Activated T-helper 17 cell treated with anti-CD3 and anti-CD28 coated beads, Interleukin-2, amount 50 U/mL, for 72 hours (primary cell): ENCODE results near the gene HARBI1. TPM values are rescaled to one million over a fixed set of nuclear protein-coding genes. Genes with fewer than 3 reads are reported as not detected.
"Not testable (repeated sequence)": the region's sequence is repeated elsewhere in the genome, so short reads cannot be mapped to it uniquely, and the experiment has no call there.

Source experiments
- ATAC-seq: fragments of 150-1000 bp; cut with Tn5 transposase; replicated peaks from 2 replicates; pipeline ENCODE4 v1.10.0; 2021; ENCODE audit warnings: mild to moderate bottlenecking, moderate library complexity
- H3K27ac Mint-ChIP-seq: one replicate; pipeline ENCODE4 v1.8.0; 2022; ENCODE audit warnings: mixed read lengths
- H3K27me3 Mint-ChIP-seq: one replicate; pipeline ENCODE4 v1.8.0; 2022; ENCODE audit warnings: mixed read lengths
- H3K36me3 Mint-ChIP-seq: one replicate; pipeline ENCODE4 v1.8.0; 2022; ENCODE audit warnings: low read depth, mild to moderate bottlenecking, mixed read lengths
- H3K4me1 Mint-ChIP-seq: one replicate; pipeline ENCODE4 v1.8.0; 2022; ENCODE audit warnings: mixed read lengths
- H3K4me3 Mint-ChIP-seq: one replicate; pipeline ENCODE4 v1.8.0; 2022; ENCODE audit warnings: mild to moderate bottlenecking, mixed read lengths
- H3K9me3 Mint-ChIP-seq: one replicate; pipeline ENCODE4 v1.8.0; 2022; ENCODE audit warnings: mixed read lengths
- total RNA-seq, 2 donors: library from RNA; stranded (reverse); gene quantifications; one replicate each; pipeline ENCODE4 v1.2.3, GENCODE V29; 2022

The HARBI1 gene
- total RNA-seq, 2 donors from 2014 or later = 2.4 to 4.6 TPM

GRCh38 chr11:46594785-46595184, 22.2 kb downstream of the HARBI1 start:
- Mint-ChIP-seq H3K9me3 (no peaks in the 10 kb centered on the region), H3K27me3 (no peaks in the 10 kb centered on the region), H3K27ac (no peak overlapping the region)

GRCh38 chr11:46594374-46594700, 22.7 kb downstream of the HARBI1 start:
- Mint-ChIP-seq H3K4me3 (peak overlapping the region; percentile 95), H3K27me3 (no peaks in the 10 kb centered on the region), H3K27ac (peak overlapping the region; percentile 94), H3K36me3 (peaks cover 8% of the 10 kb centered on the region), H3K9me3 (no peaks in the 10 kb centered on the region), H3K4me1 (peaks cover 15% of the 10 kb centered on the region)
- ATAC-seq = no peak

More at GRCh38 chr11:46594785-46595184, 22.2 kb downstream of the HARBI1 start:
- peaks cover 8% of the 10 kb centered on the region for H3K36me3 Mint-ChIP-seq
- H3K4me1 Mint-ChIP-seq = peaks cover 15% of the 10 kb centered on the region
- H3K4me3 Mint-ChIP-seq = peak overlapping the region; percentile 95
- ATAC-seq = no peak

- no peaks in the 10 kb centered on the region for H3K9me3 Mint-ChIP-seq
- peak; percentile 89 for ATAC-seq
- peak within 1 kb of the TSS; percentile 95 for H3K4me3 Mint-ChIP-seq
- no peaks in the 10 kb centered on the region for H3K27me3 Mint-ChIP-seq
- H3K36me3 Mint-ChIP-seq = peaks cover 8% of the 10 kb centered on the region
- peak within 1 kb of the TSS; percentile 94 for H3K27ac Mint-ChIP-seq
- peaks cover 18% of the 10 kb centered on the region for H3K4me1 Mint-ChIP-seq
Observed at GRCh38 chr11:46593550-46594373, 23.3 kb downstream of the HARBI1 start, which contains the start of gene AMBRA1. AMBRA1 (minus strand) TSS chr11:46594023; CDS start chr11:46548380, 45,643 bp downstream.

- ATAC-seq = no peak
- peak overlapping the region; percentile 31 for H3K27ac Mint-ChIP-seq
- H3K27me3 Mint-ChIP-seq = no peaks in the 10 kb centered on the region
- H3K4me1 Mint-ChIP-seq = peaks cover 18% of the 10 kb centered on the region
- peak overlapping the region; percentile 95 for H3K4me3 Mint-ChIP-seq
- H3K36me3 Mint-ChIP-seq = peaks cover 29% of the 10 kb centered on the region
- no peaks in the 10 kb centered on the region for H3K9me3 Mint-ChIP-seq
Observed at GRCh38 chr11:46590740-46591605, 26.1 kb downstream of the HARBI1 start.

- Mint-ChIP-seq H3K9me3 (no peaks in the 10 kb centered on the region), H3K36me3 (peaks cover 31% of the 10 kb centered on the region), H3K27ac (no peak overlapping the region), H3K4me3 (no peak overlapping the region), H3K4me1 (peaks cover 18% of the 10 kb centered on the region), H3K27me3 (no peaks in the 10 kb centered on the region)
- ATAC-seq = no peak
Observed at GRCh38 chr11:46588915-46589314, 28.1 kb downstream of the HARBI1 start.

- H3K4me1 Mint-ChIP-seq = peaks cover 18% of the 10 kb centered on the region
- peaks cover 31% of the 10 kb centered on the region for H3K36me3 Mint-ChIP-seq
- H3K27ac Mint-ChIP-seq = peak overlapping the region; percentile 6
- H3K9me3 Mint-ChIP-seq = no peaks in the 10 kb centered on the region
- no peak for ATAC-seq
- no peaks in the 10 kb centered on the region for H3K27me3 Mint-ChIP-seq
- no peak overlapping the region for H3K4me3 Mint-ChIP-seq
Observed at GRCh38 chr11:46588131-46588530, 28.9 kb downstream of the HARBI1 start.

- H3K27ac Mint-ChIP-seq, ATAC-seq, H3K9me3 Mint-ChIP-seq, H3K27me3 Mint-ChIP-seq, H3K4me3 Mint-ChIP-seq: not testable (repeated sequence)
- H3K36me3 Mint-ChIP-seq = peaks cover 29% of the 10 kb centered on the region
- peaks cover 23% of the 10 kb centered on the region for H3K4me1 Mint-ChIP-seq
Observed at GRCh38 chr11:46583513-46583912, 33.5 kb downstream of the HARBI1 start.

- Mint-ChIP-seq H3K36me3 (peaks cover 23% of the 10 kb centered on the region), H3K9me3 (no peaks in the 10 kb centered on the region), H3K27ac (no peak overlapping the region), H3K4me1 (peaks cover 19% of the 10 kb centered on the region), H3K4me3 (no peak overlapping the region), H3K27me3 (no peaks in the 10 kb centered on the region)
- no peak for ATAC-seq
Observed at GRCh38 chr11:46582588-46582987, 34.4 kb downstream of the HARBI1 start.

- Mint-ChIP-seq H3K36me3 (peaks cover 11% of the 10 kb centered on the region), H3K4me1 (peaks cover 28% of the 10 kb centered on the region), H3K4me3 (no peak overlapping the region), H3K27me3 (no peaks in the 10 kb centered on the region), H3K9me3 (no peaks in the 10 kb centered on the region), H3K27ac (no peak overlapping the region)
- no peak for ATAC-seq
Observed at GRCh38 chr11:46577058-46577457, 40.0 kb downstream of the HARBI1 start.

- peak; percentile 48 for ATAC-seq
- H3K4me3 Mint-ChIP-seq = no peak overlapping the region
- H3K27me3 Mint-ChIP-seq = no peaks in the 10 kb centered on the region
Observed at GRCh38 chr11:46574656-46575055, 42.4 kb downstream of the HARBI1 start.

GRCh38 chr11:46570790-46571398, 46.1 kb downstream of the HARBI1 start:
- Mint-ChIP-seq H3K4me1 (peaks cover 14% of the 10 kb centered on the region), H3K27ac (no peak overlapping the region), H3K4me3 (no peak overlapping the region), H3K36me3 (peaks cover 8% of the 10 kb centered on the region), H3K27me3 (no peaks in the 10 kb centered on the region), H3K9me3 (no peaks in the 10 kb centered on the region)
- ATAC-seq = no peak

More at GRCh38 chr11:46574656-46575055, 42.4 kb downstream of the HARBI1 start:
- peak overlapping the region; percentile 8 for H3K27ac Mint-ChIP-seq
- H3K36me3 Mint-ChIP-seq = peaks cover 8% of the 10 kb centered on the region
- H3K9me3 Mint-ChIP-seq = no peaks in the 10 kb centered on the region
- H3K4me1 Mint-ChIP-seq = peaks cover 22% of the 10 kb centered on the region

GRCh38 chr11:46565232-46565840, 51.7 kb downstream of the HARBI1 start:
- no peaks in the 10 kb centered on the region for H3K9me3 Mint-ChIP-seq
- H3K27ac Mint-ChIP-seq = no peak overlapping the region
- H3K27me3 Mint-ChIP-seq = no peaks in the 10 kb centered on the region
- peaks cover 18% of the 10 kb centered on the region for H3K4me1 Mint-ChIP-seq
- no peak overlapping the region for H3K4me3 Mint-ChIP-seq
- no peak for ATAC-seq
- no peaks in the 10 kb centered on the region for H3K36me3 Mint-ChIP-seq

GRCh38 chr11:46564459-46564858, 52.6 kb downstream of the HARBI1 start:
- Mint-ChIP-seq H3K4me3 (no peak overlapping the region), H3K27ac (peak overlapping the region; percentile 14), H3K36me3 (no peaks in the 10 kb centered on the region), H3K4me1 (peaks cover 25% of the 10 kb centered on the region), H3K27me3 (no peaks in the 10 kb centered on the region), H3K9me3 (no peaks in the 10 kb centered on the region)
- peak; percentile 96 for ATAC-seq

GRCh38 chr11:46562527-46562926, 54.5 kb downstream of the HARBI1 start:
- peaks cover 35% of the 10 kb centered on the region for H3K4me1 Mint-ChIP-seq
- no peak for ATAC-seq
- H3K36me3 Mint-ChIP-seq = no peaks in the 10 kb centered on the region
- no peak overlapping the region for H3K4me3 Mint-ChIP-seq
- H3K27me3 Mint-ChIP-seq = no peaks in the 10 kb centered on the region
- no peaks in the 10 kb centered on the region for H3K9me3 Mint-ChIP-seq
- peak overlapping the region; percentile 0 for H3K27ac Mint-ChIP-seq
